Activated CD8-positive, alpha-beta memory T cell treated with anti-CD3 and anti-CD28 coated beads for 24 hours (primary cell): ENCODE measurements around the gene HHIP.
"Not testable (repeated sequence)": the region's sequence is repeated elsewhere in the genome, so short reads cannot be mapped to it uniquely, and the experiment has no call there.

Experiments
- DNase-seq: peaks from one replicate; pipeline ENCODE4 v3.0.0-alpha.2; 2020

Gene HHIP

DNA sequence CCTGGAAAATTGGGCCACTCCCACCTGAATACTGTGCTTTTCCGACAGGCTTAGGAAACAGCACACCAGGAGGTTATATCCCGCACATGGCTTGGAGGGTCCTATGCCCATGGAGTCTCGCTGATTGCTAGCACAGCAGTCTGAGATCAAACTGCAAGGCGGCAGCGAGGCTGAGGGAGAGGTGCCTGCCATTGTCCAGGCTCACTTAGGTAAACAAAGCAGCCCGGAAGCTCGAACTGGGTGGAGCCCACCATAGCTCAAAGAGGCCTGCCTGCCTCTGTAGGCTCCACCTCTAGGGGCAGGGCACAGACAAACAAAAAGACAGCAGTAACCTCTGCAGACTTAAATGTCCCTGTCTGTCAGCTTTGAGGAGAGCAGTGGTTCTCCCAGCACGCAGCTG, 122.9 kb downstream of the HHIP start:
- DNase-seq = not testable (repeated sequence)

DNA sequence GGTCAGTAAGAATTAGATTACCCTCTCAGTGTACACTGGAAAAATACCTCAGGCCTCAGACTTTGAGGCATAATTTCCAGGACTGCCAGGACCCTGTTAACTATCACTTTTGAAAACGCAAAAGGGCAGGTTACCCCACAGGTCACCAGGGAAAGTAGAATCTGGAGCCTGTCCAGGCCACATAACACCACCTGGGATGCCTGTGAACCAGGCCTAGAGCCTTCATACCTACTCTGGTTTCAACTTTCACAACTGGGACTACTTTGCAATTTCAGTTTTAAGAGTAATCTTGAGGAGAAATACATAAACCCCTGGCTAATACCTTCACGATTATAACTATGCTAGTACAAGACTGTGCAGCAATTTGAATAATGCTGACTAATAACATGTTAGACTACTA, 132.4 kb downstream of the HHIP start:
- no peak for DNase-seq

DNA sequence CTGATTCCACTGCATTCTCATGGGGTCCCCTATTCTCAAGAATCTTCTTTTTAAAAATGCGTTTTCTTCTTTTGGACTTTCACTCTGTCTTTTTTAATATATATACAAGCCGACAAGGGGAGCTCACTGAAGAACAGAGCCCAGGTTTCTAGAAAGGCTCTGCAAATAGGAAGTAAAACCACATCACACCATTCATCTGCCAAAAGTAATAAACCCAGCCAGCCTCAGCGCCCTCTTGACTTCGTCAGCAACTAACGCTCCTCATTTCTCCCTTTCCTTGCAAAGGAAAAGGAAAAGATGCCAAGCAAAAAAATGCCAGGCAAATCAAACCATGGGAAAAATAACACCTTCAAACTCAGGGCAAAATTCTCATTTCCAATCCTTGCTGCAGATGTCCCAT, 136.4 kb downstream of the HHIP start:
- no peak for DNase-seq

DNA sequence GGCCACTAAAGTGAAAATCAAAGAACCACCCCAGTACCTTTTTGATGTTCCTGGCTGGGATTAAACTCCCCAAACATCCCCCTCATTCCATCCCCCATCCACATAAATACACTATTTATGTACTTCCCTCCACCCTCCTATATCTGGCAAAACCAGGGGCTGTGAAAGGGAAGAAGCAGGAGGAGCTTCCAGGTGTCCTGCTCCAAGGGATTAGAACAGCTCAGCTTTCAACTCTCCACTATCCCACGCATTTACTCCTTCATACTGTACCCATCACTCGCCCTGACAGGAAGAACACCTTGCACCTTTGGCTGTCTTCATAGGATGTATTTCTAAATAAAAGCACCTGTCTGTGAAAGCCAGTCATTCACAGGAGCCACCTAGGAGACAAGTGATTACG, 140.0 kb downstream of the HHIP start:
- no peak for DNase-seq

DNA sequence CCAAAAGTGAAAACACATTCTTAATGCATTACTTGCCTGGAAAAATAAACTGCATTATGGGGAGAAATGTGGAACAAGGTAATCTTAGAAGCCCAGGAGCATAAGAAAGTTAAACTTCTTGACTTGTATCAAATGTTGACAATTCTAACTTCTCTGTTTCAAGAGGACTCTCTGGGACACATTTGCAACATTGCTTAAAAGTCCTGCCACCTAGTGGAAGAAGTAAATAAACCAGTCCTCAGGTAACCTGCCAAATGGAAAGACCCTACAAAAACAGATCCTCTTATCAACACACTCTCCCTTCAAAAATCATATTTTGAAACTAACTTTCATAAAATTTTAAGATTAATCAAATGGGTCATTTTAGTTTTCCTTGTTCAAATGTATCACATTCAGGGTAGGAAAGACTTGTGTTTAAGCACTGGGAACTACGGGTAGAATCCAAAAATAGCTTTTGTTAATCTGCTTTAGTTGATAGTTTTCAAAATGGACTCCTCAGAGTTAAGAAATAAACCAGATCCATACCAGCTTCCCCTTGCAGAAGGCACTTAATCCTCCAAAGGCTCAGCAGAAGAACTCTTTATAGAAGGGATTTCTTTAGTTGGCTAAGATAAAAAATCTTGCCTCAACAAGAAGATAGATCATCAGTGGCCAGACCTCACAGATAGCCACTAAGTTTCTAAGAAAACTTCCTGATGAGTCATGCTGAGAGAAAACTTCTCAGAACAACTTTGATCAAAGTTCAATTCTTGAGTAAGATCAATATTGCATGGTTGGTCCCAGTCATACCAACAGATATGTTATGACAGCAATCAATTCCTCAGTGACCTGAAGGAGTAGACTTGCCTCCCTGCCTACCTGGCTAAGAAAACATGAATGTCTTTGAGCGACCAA, 141.7 kb downstream of the HHIP start:
- DNase-seq = no peak

DNA sequence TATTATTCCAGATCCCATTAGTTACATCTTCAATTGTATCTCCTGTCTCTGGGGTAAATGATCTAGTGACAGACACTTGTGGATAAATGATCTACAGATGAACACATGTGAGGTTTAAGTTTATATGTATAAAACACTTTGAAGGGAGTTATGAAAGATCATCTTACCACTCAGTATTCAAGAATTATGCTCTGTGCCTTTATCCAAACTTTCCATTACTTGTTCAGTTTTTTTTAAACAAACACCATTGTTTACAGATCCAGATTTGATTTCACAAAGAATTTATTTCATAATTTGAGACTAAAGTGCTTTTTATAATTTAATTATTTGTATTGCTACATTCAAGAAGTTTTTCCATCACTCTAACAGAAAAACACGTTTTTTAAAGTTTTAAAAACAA, 142.5 kb downstream of the HHIP start:
- DNase-seq = no peak

DNA sequence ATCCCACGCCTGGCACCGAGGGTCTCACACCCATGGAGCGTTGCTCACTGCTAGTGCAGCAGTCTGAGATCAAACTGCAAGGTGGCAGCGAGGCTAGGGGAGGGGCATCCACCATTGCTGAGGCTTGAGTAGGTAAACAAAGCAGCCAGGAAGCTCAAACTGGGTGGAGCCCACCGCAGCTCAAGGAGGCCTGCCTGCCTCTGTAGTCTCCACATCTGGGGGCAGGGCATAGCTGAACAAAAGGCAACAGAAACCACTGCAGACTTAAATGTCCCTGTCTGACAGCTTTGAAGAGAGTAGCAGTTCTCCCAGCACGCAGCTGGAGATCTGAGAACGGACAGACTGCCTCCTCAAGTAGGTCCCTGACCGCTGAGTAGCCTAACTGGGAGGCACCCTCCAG, 146.0 kb downstream of the HHIP start:
- DNase-seq = not testable (repeated sequence)
